NCI-H345 treated with DMSO at 0.1 percent for 48 hours (cell line): Measurements from ENCODE around the gene ARHGAP22.
"Not testable (repeated sequence)": the region's sequence is repeated elsewhere in the genome, so short reads cannot be mapped to it uniquely, and the experiment has no call there.

Experiments
- DNase-seq: peaks from one replicate; lab custom pipeline; 2025; ENCODE audit not compliant: unreplicated experiment; lab: John Stamatoyannopoulos, UW

ARHGAP22 gene, protein sequence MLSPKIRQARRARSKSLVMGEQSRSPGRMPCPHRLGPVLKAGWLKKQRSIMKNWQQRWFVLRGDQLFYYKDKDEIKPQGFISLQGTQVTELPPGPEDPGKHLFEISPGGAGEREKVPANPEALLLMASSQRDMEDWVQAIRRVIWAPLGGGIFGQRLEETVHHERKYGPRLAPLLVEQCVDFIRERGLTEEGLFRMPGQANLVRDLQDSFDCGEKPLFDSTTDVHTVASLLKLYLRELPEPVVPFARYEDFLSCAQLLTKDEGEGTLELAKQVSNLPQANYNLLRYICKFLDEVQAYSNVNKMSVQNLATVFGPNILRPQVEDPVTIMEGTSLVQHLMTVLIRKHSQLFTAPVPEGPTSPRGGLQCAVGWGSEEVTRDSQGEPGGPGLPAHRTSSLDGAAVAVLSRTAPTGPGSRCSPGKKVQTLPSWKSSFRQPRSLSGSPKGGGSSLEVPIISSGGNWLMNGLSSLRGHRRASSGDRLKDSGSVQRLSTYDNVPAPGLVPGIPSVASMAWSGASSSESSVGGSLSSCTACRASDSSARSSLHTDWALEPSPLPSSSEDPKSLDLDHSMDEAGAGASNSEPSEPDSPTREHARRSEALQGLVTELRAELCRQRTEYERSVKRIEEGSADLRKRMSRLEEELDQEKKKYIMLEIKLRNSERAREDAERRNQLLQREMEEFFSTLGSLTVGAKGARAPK

DNA sequence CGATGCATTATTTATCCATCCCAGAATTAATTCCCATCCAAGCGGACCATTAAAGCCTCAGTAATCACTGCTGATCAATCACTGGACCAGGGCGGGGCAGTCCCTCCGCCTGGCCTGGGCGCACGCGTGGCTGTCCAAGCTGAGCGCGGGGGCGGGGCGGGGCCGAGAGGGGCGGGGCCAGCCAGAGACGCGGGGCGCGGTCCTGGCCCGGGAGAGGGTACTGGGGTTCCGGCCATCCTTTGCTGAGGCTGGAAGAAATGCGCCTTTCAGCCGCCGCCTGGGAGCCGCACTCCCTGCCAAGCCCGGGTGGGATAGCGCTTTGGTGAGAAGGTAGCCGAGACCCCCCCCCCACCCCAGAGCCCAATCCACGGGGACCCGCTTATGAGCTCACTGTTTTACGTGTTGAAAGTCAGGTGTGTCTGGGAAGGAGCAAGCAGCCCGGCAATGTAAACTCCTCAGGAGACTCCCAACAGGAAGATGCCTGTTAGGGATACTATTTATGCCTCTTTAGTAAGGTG lies at the start of gene ARHGAP22:
TSS of gene ARHGAP22 (minus strand) at position 83 of the 518 bp plus-strand sequence. CDS start 277 bp downstream, outside the sequence.
- DNase-seq, result no peak

DNA sequence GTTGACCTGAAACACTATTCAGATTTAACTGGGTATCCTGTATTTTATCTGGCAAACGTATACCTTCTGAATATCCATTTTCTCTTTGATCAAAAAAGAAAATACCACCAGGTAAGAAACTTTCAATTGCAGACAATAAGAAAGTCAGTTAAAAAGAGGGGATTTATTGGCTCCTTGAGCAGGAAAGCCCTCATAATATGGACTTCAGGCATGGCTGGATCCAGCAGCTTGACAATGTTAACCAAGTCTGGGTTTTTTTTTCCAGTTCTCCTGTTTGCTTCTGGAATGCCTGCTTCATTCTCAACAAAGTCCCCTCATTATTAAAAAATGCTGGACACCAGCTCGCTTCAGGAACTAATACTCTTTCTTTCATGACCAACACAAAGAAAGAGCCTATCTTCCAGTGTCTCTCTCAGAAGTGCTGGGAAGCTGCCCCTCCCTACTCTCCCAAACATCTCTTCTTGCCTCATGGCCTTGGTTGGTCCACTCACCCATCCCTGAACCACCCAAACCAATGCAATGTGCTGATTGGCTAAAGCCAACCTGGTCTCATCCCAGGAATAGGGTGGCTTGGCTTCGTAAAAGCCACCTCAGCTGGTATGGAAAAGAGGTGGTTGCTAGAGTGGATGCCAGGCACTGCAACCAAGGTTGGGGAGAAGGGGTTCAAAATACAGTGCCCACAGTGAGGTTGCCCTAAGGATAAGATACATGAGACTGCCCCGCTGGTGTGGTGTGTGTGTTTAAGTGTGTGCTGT lies 49.2 kb upstream of the ARHGAP22 start:
- no peak for DNase-seq

DNA sequence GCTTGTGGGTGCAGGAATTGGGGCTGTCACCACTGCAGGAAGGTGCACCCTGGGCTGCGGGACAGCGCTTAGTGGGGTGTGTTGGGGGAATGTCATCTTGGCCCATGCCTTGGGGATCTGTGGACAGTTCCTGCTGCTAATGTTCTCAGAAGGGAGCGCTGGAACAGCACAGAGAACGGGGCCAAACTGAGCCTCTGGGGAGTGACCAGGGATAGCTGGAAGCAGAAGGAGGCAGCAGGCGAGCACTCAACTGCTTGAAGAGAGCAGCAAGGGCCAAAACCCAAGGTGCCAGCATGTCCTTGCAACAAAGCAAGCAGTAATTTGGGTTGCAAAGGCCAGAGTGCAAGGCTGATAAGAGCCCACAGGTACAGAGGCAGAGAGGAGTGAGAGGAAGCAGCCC lies 48.5 kb upstream of the ARHGAP22 start:
- DNase-seq, result no peak

DNA sequence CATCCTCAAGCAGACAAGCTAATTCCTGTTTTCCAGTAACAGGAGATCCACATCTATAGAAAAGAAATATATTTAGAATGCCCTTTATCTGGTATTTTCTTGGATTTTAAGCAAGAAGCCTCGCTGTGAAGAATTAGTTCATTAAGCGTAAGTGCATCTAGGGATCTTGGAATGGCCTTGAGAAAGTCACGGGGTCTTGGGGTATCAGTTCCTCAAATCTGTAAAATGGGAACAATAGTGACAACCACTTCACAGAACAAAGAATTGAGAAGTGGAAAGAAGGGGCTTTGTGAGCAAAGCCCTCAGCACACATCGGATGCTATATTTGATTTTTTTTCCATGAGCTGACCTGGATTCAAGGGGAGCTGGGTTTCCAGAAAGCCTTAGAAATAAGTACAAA lies 47.5 kb upstream of the ARHGAP22 start:
- DNase-seq, result no peak

DNA sequence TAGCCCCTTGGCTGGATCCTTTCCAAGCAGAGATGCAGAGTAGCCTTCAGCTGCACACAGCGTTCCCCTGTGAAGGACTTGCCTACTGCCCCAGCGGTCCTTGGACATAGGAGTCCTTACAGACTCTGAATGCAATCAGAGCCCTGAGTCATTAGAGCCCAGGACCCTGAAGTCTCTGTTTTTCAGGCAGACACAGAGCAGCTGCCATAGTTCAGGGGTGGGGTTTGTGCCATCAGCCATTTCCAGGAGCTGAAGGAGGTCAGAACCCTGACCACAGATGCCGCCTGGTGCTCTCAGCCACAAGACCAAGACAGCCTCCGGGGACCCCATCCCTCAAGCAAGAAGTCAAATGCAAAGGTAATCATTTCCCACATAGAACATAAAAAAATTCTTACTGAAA lies 47.0 kb upstream of the ARHGAP22 start:
- no peak for DNase-seq

DNA sequence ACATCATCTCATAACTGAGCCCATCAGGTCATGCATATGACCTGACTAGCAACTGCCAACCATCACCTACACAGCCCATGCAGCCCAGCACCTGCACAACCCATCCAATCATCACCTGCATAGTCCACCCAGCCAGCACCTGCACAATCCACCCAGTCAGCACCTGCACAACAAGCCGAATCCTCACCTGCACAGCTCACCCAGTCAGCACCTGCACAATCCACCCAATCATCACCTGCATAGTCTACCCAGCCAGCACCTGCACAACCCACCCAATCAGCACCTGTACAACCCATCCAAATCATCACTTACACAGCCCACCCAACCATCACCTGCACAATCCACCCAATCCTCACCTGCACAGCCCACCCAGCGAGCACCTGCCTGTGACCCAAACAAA lies 46.4 kb upstream of the ARHGAP22 start:
- DNase-seq, result no peak

DNA sequence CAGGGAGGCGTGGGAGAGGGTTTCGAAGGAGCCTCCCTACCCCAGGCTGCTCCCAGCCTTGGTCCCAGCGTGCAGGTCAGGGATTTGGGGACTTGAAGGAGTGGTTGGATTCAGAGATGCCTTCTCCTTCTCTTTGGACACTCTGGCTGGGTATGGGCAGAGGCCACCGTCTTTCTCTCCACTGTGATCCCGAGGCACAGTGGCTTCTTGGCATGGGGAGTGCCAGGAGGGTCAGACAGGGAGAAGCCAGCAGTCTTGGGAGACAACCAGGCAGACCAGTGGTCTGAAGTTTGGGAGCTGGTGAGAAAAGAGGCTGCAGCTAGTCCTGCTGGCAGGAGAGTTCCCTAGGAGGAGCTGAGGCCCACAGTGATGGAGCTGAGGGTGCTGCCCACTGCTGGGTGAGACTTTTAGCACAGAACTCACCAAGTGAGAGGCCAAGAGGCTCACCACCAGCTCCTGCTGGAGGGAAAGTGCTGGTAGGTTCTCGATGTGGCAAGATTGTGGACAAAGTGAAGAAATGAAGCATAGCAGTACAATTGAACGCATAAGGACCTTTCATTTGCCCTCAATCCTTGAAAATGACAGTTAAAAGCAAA lies 44.6 kb upstream of the ARHGAP22 start:
- DNase-seq, result no peak

DNA sequence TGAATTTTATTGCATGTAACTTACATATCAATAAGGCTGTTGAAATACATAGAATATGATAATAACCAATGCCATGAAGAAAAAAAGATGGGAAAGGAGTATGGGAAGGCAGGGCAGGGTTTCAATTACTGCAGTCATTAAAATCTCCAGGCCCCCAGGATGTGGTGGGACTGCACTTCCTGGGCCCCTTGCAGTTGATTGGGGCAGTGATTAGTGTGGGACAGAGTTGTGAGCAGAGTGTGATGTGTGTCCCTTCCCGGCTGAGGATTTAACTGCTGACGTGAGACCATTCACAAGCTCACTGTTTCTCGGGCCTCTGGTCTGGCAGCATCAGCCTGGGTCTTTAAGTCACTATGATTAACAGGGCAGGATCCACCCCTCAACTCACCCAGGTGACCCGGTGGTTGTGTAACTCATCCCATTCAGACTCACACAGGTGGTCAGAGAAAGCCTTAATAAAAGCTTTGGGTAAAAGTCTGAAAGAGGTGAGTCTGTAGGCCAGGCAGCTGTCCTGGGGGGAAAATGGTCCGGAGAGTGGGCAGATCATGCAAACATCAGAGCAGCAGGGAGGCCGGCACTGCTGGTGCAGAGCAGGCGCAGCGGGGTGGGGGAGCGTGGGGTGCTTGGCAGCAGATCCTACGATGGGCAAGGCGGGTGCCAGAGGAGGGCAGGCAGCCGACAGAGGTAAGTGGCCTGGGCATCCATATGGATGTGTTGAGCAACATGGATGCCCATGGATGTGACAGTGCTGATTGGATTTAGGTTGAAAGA lies 43.5 kb upstream of the ARHGAP22 start:
- DNase-seq, result no peak

DNA sequence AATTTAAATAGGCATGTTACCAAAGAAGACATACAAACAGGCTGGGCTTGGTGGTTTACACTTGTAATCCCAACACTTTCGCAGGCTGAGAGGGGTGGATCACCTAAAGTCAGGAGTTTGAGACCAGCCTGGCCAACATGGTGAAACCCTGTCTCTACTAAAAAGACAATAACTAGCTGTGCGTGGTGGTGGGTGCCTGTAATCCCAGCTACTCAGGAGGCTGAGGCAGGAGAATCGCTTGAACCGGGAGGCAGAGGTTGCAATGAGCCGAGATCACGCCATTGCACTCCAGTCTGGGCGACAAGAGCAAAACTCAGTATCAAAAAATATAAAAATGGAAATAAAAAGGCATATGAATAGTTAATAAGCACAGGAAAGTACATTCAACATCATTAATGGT lies 42.2 kb upstream of the ARHGAP22 start:
- DNase-seq, result not testable (repeated sequence)

DNA sequence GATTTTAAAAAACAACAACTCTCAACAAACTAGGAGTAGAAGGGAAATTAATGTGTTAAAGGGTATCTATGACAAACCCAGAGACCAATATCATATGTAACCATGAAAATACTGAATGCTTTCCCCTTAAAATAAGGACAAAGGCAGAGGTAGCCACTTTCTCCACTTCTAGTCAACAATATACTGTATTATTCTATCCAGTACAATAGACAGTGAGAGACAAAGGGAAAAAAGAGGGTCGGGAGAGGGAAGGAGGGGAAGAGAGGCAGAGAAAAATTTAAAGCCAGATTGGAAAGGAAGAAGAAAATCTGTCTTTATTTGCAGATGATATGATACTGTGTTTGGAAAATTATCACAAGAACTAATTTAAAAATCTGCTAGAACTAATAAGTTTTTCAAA lies 40.7 kb upstream of the ARHGAP22 start:
- DNase-seq, result no peak

DNA sequence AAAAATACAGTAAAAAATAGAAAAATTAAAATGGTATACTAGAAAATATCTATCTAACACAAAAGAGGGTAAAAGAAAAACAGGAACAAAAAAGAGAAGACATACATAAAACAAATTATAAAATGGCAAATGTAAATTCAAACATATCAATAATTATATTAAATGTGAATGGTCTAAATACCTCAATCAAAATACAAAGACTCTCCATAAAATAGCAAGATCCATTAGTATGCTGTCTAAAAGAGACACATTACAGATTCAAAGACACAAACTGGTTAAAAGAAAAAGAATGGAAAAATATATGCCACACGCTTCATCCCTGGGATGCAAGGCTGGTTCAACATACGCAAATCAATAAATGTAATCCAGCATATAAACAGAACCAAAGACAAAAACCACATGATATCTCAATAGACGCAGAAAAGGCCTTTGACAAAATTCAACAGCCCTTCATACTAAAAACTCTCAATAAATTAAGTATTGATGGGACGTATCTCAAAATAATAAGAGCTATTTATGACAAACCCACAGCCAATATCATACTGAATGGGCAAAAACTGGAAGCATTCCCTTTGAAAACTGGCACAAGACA lies 36.3 kb upstream of the ARHGAP22 start:
- not testable (repeated sequence) for DNase-seq

DNA sequence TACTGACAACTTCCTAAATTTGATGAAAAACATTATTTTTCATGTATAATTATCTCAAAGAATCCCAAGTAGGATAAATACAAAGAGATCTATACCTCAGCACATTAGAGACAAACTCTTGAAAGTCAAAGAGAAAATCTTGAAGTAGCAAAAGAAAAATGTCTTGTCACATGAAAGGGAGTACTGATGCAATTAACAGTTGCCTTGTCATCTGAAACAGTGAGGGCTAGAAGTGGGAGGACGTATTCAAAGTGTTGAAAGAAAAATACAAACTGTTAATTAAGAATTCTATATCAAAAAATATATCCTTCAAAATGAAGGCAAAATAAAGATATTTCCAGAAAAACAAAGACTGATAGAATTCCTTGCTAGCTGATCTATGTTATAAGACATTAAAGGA lies 35.5 kb upstream of the ARHGAP22 start:
- no peak for DNase-seq

DNA sequence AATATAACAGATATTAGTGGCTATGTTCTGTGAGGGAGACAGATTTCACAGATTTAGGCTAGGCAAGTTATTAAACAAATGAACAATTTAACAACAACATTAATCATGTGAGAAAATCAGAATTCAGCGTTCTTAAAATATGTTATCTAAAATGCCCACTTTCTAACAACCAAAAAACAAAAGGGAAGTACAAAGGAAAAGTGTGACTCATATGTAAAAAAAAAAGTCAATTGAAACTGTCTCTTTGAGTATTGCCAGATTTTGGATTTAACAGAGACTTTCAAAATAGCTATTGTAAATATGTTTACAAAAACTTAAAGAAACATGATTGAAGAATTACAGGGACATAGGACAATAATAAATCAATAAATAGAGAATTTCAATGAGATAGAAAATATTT lies 34.8 kb upstream of the ARHGAP22 start:
- no peak for DNase-seq

DNA sequence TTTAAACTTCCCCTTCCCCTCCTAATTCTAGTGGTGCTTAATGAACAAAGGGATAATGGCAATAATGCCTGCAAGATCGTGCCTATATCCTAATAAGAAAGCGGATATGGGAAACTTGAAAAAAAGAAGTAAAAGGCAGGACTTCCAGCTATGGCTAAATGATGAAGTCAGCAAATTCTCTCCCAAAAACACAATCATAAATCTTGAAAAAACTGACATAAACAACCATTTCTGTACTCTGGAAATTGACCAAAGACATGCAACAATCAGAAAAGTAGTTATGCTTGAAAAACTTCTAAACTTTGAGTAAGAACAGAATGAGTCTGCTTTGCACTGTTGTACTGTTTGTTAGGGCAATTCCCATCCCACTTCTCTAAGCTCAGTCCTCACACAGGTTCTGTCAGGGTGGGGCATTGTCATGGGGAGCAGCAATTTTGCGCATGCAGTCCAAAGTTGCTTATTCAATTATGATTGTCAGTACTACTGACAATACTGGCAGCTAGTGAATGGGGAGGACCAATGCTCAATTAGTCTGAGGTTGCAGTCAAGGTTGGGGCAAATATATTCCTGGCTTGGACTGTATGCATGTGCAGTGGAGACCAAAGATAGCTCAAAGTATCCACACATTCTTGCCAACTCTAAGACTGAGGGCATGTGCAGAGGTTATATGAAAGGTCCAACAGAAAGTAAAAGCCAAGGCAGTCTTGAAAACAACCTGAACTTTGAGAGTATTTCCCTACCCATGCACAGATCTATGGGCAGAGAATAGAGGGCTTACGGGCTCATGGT lies 34.1 kb upstream of the ARHGAP22 start:
- no peak for DNase-seq

DNA sequence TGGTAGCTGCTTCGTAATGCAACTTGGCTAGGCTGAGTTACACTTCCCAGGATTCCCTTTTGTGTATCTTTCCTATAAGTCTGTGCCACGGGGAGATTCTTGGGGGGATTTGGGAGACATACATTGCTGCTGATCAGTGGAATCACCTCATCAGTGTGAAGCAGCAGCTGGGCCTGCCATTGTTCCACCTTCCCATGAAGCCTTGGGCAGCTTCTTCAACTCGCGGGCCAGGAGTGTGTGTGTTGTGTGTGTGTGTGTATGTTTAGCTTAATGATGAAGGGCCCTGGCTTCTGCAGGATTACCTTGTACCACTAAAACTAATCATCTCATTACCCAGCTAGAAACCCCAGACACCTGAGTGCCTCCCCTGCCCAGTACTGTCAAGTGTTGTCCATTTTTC lies 33.3 kb upstream of the ARHGAP22 start:
- no peak for DNase-seq

DNA sequence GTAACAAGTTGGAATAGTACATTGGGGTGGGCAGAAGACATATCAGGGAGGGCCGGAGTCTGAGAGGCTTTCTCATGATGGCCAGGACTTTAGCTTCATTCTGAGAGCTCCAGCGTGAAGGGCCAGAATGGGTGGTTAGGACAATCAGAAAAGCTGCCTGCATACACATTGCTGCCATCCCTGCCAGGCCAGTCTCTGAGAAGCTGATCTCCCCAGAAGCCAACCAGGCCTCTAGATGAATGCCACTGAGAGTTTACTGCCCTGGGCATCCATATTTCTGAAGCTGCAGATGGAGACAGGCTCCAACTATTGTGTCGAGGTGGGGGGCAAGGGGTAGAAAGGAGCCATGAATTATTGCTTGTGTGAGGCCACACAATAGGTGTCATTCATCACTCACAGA lies 32.0 kb upstream of the ARHGAP22 start:
- no peak for DNase-seq

DNA sequence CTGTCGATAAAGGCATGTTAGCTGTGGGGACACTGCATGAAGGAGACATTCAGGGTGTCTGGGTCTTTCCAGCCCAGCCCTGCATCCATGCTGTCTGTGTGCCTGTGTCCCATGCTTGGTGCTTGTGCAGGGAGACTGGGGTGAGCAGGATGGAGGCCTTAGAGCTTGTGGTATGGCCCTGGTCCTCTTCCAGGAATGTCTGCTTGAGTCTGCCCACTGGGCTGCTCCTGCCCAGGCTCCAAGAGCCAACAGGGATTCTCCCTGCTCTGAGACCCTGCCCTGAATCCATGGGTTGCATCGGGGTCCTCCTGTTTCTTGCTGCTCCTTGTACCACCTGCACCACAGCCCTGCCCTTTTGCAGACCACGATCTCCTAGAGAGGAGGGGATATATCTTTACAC lies 31.4 kb upstream of the ARHGAP22 start:
- DNase-seq, result no peak

DNA sequence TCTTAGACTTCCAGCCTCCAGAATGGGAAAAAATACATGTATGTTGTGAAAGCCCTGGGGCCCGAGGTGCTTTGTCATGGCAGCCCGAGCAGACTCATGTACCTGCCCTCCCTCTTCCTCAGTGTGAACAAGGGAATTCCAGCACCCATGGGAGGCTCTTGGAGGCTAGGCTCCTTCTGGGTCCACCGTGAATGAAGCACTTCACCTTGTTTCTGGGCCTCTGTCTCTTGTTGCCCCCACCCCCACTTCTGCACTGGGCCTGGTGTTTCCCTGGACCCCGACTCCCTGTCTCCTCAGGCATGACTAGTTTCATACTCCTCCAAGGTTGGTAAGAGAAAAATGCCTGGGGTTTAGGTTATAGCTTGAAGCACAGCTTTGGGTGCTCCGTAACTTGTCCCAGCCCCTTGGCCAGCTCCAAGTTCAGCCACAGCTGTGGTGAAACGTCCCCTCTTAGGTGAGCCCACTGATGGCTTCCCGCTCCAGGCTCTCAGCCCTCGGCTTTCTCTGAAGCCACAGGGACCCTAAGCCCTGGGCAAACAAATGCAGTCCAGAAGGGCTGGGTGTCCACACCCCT lies 30.2 kb upstream of the ARHGAP22 start:
- DNase-seq, result no peak
